IMR-90 (cell line): ENCODE measurements around the gene HENMT1. TPM values are rescaled to one million over a fixed set of nuclear protein-coding genes. Genes with fewer than 3 reads are reported as not detected.

ENCODE experiments used
- ATAC-seq: fragments of 200-7000 bp; cut with Tn5 transposase; 2 replicates; pipeline ENCODE4 v1.9.1; 2020; ENCODE audit warnings: low read depth, mild to moderate bottlenecking, moderate library complexity
- BruUV-seq: library from RNA; stranded (reverse); fragments of 400-500 nt; replicated peaks from 2 replicates; lab custom pipeline; 2021; lab: Mats Ljungman, UMichigan
- CTCF ChIA-PET: fragments of 300-600 bp; formaldehyde crosslinking; extraction: SDS; loops from one replicate; lab custom pipeline; 2021; ENCODE audit warnings: antibody characterized with exemption; lab: Yijun Ruan, JAX
- POLR2A ChIA-PET: fragments of 300-600 bp; sonication (Branson Sonifier 250); formaldehyde crosslinking; loops from one replicate; lab custom pipeline; 2022; ENCODE audit warnings: antibody characterized with exemption; ENCODE audit not compliant: unreplicated experiment; lab: Charles Lee
- DNase-seq: peaks from one replicate; pipeline ENCODE4 v3.0.0; 2013
- H2AFZ ChIP-seq: replicated peaks from 2 replicates; pipeline ENCODE3; 2013; ENCODE audit warnings: low read length, mild to moderate bottlenecking; ENCODE audit not compliant: poor library complexity
- H2AK5ac ChIP-seq: 2 replicates; pipeline ENCODE4 v1.6.1; 2013; ENCODE audit warnings: low read depth, low read length, inconsistent platforms
- H2AK9ac ChIP-seq: replicated peaks from 2 replicates; pipeline ENCODE3; 2013; ENCODE audit warnings: mild to moderate bottlenecking, low read depth, low read length, moderate library complexity; ENCODE audit not compliant: poor library complexity
- H2BK120ac ChIP-seq: 2 replicates; pipeline ENCODE4 v1.6.1; 2013; ENCODE audit warnings: low read depth, low read length, inconsistent platforms
- H2BK15ac ChIP-seq: 3 replicates; pipeline ENCODE4 v1.6.1; 2013; ENCODE audit warnings: low read depth, low read length, inconsistent platforms
- H2BK20ac ChIP-seq: 2 replicates; pipeline ENCODE4 v1.6.1; 2013; ENCODE audit warnings: low read depth, mild to moderate bottlenecking, inconsistent platforms, low read length, moderate library complexity
- H2BK5ac ChIP-seq: 2 replicates; pipeline ENCODE4 v1.6.1; 2013; ENCODE audit warnings: mild to moderate bottlenecking, low read depth, low read length, inconsistent platforms; ENCODE audit not compliant: poor library complexity, severe bottlenecking
- H3K14ac ChIP-seq: replicated peaks from 2 replicates; pipeline ENCODE4 v1.6.1; 2013; ENCODE audit warnings: low read depth, low read length, inconsistent platforms
- H3K18ac ChIP-seq: 2 replicates; pipeline ENCODE4 v1.6.1; 2013; ENCODE audit warnings: low read depth, low read length, control low read depth
- H3K23ac ChIP-seq: 2 replicates; pipeline ENCODE4 v1.6.1; 2013; ENCODE audit warnings: low read depth, low read length, inconsistent platforms
- H3K27ac ChIP-seq: 2 replicates; pipeline ENCODE4 v1.5.1; 2013; ENCODE audit warnings: mild to moderate bottlenecking, control low read depth, low read length; ENCODE audit not compliant: insufficient read depth
- H3K27me3 ChIP-seq: 2 replicates; pipeline ENCODE4 v1.6.1; 2013; ENCODE audit warnings: low read length; ENCODE audit not compliant: control insufficient read depth, insufficient read depth
- H3K36me3 ChIP-seq: 2 replicates; pipeline ENCODE4 v1.6.1; 2013; ENCODE audit warnings: low read length, mixed read lengths; ENCODE audit not compliant: control insufficient read depth, insufficient read depth
- H3K4ac ChIP-seq: 2 replicates; pipeline ENCODE4 v1.6.1; 2013; ENCODE audit warnings: low read depth, low read length, inconsistent platforms
- H3K4me1 ChIP-seq: 2 replicates; pipeline ENCODE4 v1.6.1; 2013; ENCODE audit warnings: low read length, mixed read lengths; ENCODE audit not compliant: control insufficient read depth, insufficient read depth
- H3K4me2 ChIP-seq: 2 replicates; pipeline ENCODE4 v1.6.1; 2013; ENCODE audit warnings: low read depth, mild to moderate bottlenecking, control low read depth, low read length, moderate library complexity
- H3K4me3 ChIP-seq: 2 replicates; pipeline ENCODE4 v1.5.1; 2013; ENCODE audit warnings: low read depth, mild to moderate bottlenecking, control low read depth, low read length, moderate library complexity; ENCODE audit not compliant: insufficient read depth
- H3K56ac ChIP-seq: 2 replicates; pipeline ENCODE4 v1.6.1; 2013; ENCODE audit warnings: low read length, inconsistent platforms; ENCODE audit not compliant: insufficient read depth; ENCODE audit errors: extremely low read depth
- H3K79me1 ChIP-seq, 2 experiments: 2 replicates each; pipeline ENCODE4 v1.6.1; 2013; ENCODE audit warnings: low read length in 2 of 2, inconsistent platforms in 1 of 2, low read depth in 1 of 2
- H3K9ac ChIP-seq: 2 replicates; pipeline ENCODE4 v1.6.1; 2013; ENCODE audit warnings: low read depth, low read length, control low read depth
- H3K9me1 ChIP-seq: 2 replicates; pipeline ENCODE4 v1.6.1; 2013; ENCODE audit warnings: low read length, inconsistent platforms; ENCODE audit not compliant: insufficient read depth
- H3K9me3 ChIP-seq: 2 replicates; pipeline ENCODE4 v1.6.1; 2013; ENCODE audit warnings: low read length; ENCODE audit not compliant: control insufficient read depth, insufficient read depth
- H4K20me1 ChIP-seq: 2 replicates; pipeline ENCODE4 v1.6.1; 2013; ENCODE audit warnings: low read length, inconsistent platforms; ENCODE audit not compliant: insufficient read depth
- H4K5ac ChIP-seq: 2 replicates; pipeline ENCODE4 v1.6.1; 2013; ENCODE audit warnings: mild to moderate bottlenecking, low read depth, low read length, control low read depth
- H4K8ac ChIP-seq, 2 experiments: 2 replicates each; pipeline ENCODE4 v1.6.1; 2013; ENCODE audit warnings: low read depth in 2 of 2, low read length in 2 of 2, control low read depth in 1 of 2, inconsistent platforms in 1 of 2
- H4K91ac ChIP-seq: 2 replicates; pipeline ENCODE4 v1.6.1; 2013; ENCODE audit warnings: low read depth, low read length, inconsistent platforms; ENCODE audit not compliant: insufficient read depth
- BHLHE40 ChIP-seq: fragments of 150-350 bp; IDR thresholded peaks from 2 replicates; pipeline ENCODE4 v1.6.1; 2016; ENCODE audit warnings: mild to moderate bottlenecking, low read depth, low read length
- CEBPB ChIP-seq: IDR thresholded peaks from 2 replicates; pipeline ENCODE4 v1.6.1; 2012; ENCODE audit warnings: low read depth, low read length, improper control_type of control experiment
- CHD1 ChIP-seq: IDR thresholded peaks from 2 replicates; pipeline ENCODE4 v1.6.1; 2012; ENCODE audit warnings: low read depth, low read length, improper control_type of control experiment
- ELK1 ChIP-seq: fragments of 150-350 bp; IDR thresholded peaks from 2 replicates; pipeline ENCODE4 v1.6.1; 2016; ENCODE audit warnings: low read depth, mild to moderate bottlenecking, low read length, moderate library complexity, borderline replicate concordance
- FOS ChIP-seq: fragments of 150-350 bp; IDR thresholded peaks from 2 replicates; pipeline ENCODE4 v1.6.1; 2016; ENCODE audit warnings: low read depth, low read length
- MXI1 ChIP-seq: IDR thresholded peaks from 2 replicates; pipeline ENCODE4 v1.6.1; 2012; ENCODE audit warnings: low read depth, mild to moderate bottlenecking, low read length, moderate library complexity, borderline replicate concordance
- NFE2L2 ChIP-seq: fragments of 150-350 bp; IDR thresholded peaks from 2 replicates; pipeline ENCODE4 v1.6.1; 2016; ENCODE audit warnings: low read depth, mild to moderate bottlenecking, low read length
- POLR2A ChIP-seq: IDR thresholded peaks from 2 replicates; pipeline ENCODE4 v1.6.1; 2012; ENCODE audit warnings: mild to moderate bottlenecking, low read depth, low read length
- RAD21 ChIP-seq: IDR thresholded peaks from 2 replicates; pipeline ENCODE4 v1.6.1; 2012; ENCODE audit warnings: low read length, improper control_type of control experiment
- RFX5 ChIP-seq: IDR thresholded peaks from 2 replicates; pipeline ENCODE4 v1.8.0; 2012; ENCODE audit warnings: low read depth, mild to moderate bottlenecking, low read length, moderate library complexity
- USF2 ChIP-seq: fragments of 150-350 bp; IDR thresholded peaks from 2 replicates; pipeline ENCODE4 v1.6.1; 2017; ENCODE audit warnings: mild to moderate bottlenecking, antibody characterized with exemption, low read length, low read depth
- WGBS, 2 experiments: methylation state at CpG; one replicate each; pipeline versions ENCODE4 v1.1.5 to v1.1.7; 2013; ENCODE audit warnings: missing lambda C conversion rate in 2 of 2; ENCODE audit not compliant: insufficient read length in 1 of 2; ENCODE audit errors: extremely low coverage in 2 of 2; 5-methylcytosine and 5-hydroxymethylcytosine counted together
- dilution Hi-C: fragments of 300-500 bp; cut with HindIII; formaldehyde crosslinking; loops from one replicate; pipeline ENCODE4 v1.14.3; 2018; ENCODE audit warnings: low sequenced_read_pairs; ENCODE audit not compliant: unreplicated experiment
- in situ Hi-C: fragments of 300-500 bp; cut with MboI; formaldehyde crosslinking; loops from 3 replicates; pipeline ENCODE4 v1.14.3; 2019; ENCODE audit warnings: low sequenced_read_pairs, inconsistent platforms, mixed read lengths
- intact Hi-C: fragments of 100-400 bp; cut with micrococcal nuclease; formaldehyde crosslinking; loops from 2 replicates; pipeline ENCODE4 v1.10.0; 2022
- polyA plus RNA-seq, 3 experiments: library from polyadenylated mRNA; depleted of rRNA; stranded (reverse); fragments of >200 nt; gene quantifications; 2 replicates each; pipeline ENCODE4 v1.2.3, GENCODE V29; 2012; ENCODE audit warnings: low replicate concordance in 1 of 3
- total RNA-seq: library from RNA; depleted of rRNA; stranded (reverse); fragments of >200 nt; gene quantifications from 2 replicates; pipeline ENCODE4 v1.2.3, GENCODE V29; 2012

HENMT1 gene
- total and polyA plus RNA-seq, 2 of the 4 experiments (the other 2 are of a cell fraction): 0.54 to 0.67 TPM

- no peak overlapping the region for H3K27ac ChIP-seq
- CTCF ChIA-PET: no interaction called here
- dilution Hi-C loops: no loop called here
Observed at GRCh38 chr1:108701176-108701849, 40.4 kb upstream of the HENMT1 start.

More at GRCh38 chr1:108701176-108701849, 40.4 kb upstream of the HENMT1 start:
- no peak for DNase-seq
- Histone ChIP-seq H3K18ac (no peak overlapping the region), H2AK5ac (no peak overlapping the region), H3K9ac (no peak overlapping the region), H3K4ac (no peak overlapping the region), H4K8ac (no peak overlapping the region), H2BK5ac (no peak overlapping the region), H3K9me1 (peaks cover 4% of the 10 kb centered on the region), H3K79me1 (peaks cover 11 to 20% of the 10 kb centered on the region in 2 experiments), H3K14ac (no peak overlapping the region), H4K91ac (no peak overlapping the region), H3K4me2 (no peak overlapping the region), H4K5ac (no peak overlapping the region), H2BK120ac (no peak overlapping the region), H3K9me3 (no peaks in the 10 kb centered on the region), H3K4me1 (peaks cover 7% of the 10 kb centered on the region), H4K20me1 (peaks cover 3% of the 10 kb centered on the region; the same call in 1 of the 2 replicates), H2AK9ac (no peak overlapping the region), H2BK15ac (no peak overlapping the region), H3K56ac (no peak overlapping the region), H3K36me3 (peaks cover 26% of the 10 kb centered on the region), H3K27me3 (no peaks in the 10 kb centered on the region), H3K4me3 (no peak overlapping the region), H3K23ac (no peak overlapping the region), H2AFZ (no peak overlapping the region), H2BK20ac (no peak overlapping the region)
- no peak for ATAC-seq
- 100% methylated on average over 1 of the region's 5 CpGs; no CpG with 5 or more reads in 1 of the 2 experiments for WGBS, 2 experiments
- BruUV-seq: no TSS peak
- POLR2A ChIA-PET: interaction anchor here (0.6 kb wide), 2 partner anchors 29 to 79 kb away, joined by 3 to 6 read pairs; no protein-coding TSS in a partner anchor
- TF ChIP-seq FOS: no peak
- no peak for TF ChIP-seq ELK1
- TF ChIP-seq USF2: no peak
- no peak for TF ChIP-seq NFE2L2
- no peak for TF ChIP-seq POLR2A
- TF ChIP-seq CEBPB: no peak
- TF ChIP-seq BHLHE40: no peak
- no peak for TF ChIP-seq CHD1
- no peak for TF ChIP-seq MXI1
- no peak for TF ChIP-seq RAD21
- TF ChIP-seq RFX5: no peak
- in situ Hi-C loops (no loop called here), intact Hi-C loops (no loop called here)
